ENCODE measurements around the gene SLCO3A1.

DNA sequence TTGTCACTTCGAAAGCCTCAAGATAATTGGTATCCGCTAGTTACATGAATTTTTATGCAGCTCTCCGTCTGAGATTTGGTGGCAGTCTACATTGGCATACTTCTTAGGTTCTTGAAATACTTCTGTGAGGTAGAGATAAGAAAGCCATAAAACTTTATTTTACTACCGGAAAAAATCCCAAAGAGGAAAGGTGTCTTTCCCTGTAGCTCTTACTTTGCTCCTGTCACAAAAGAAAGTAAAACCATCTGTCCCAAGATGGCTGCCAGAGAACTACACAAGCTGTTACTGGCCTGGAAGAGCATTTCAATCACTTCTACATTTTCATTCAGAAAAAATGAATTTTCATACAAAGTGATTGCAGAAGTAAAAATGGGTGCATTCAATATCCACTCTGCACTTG, 325.4 kb downstream of the SLCO3A1 start:
- TF ChIP-seq ZBTB7A (tag by site-specific recombination; IDR thresholded peaks at IDR 0.05; ENCODE audit: low read depth): no peak
- TF ChIP-seq ZSCAN18 (tag by site-specific recombination; IDR thresholded peaks at IDR 0.05): no peak
- no peak for TF ChIP-seq ZNF302 (tag by site-specific recombination; IDR thresholded peaks at IDR 0.05; ENCODE audit: low read depth)
- TF ChIP-seq CTCF (tag by site-specific recombination; IDR thresholded peaks at IDR 0.05): no peak
- TF ChIP-seq YY1 (tag by site-specific recombination; IDR thresholded peaks at IDR 0.05): no peak
- no peak for TF ChIP-seq ZNF311 (tag by site-specific recombination; IDR thresholded peaks at IDR 0.05; ENCODE audit: borderline replicate concordance)
- TF ChIP-seq GLI4 (tag by site-specific recombination; IDR thresholded peaks at IDR 0.05): no peak
- TF ChIP-seq ZNF658 (tag by site-specific recombination; IDR thresholded peaks at IDR 0.05): no peak
